ENCODE measurements around the gene TUBG2. TPM values are rescaled to one million over a fixed set of nuclear protein-coding genes. Genes with fewer than 3 reads are reported as not detected.
A peak's percentile ranks its signal among the peaks of the same experiment; 100 is the strongest.

TUBG2 gene
- total RNA-seq, 2 experiments from 2014 or later: 7.5 TPM

- peaks cover 52% of the 10 kb centered on the region for H3K4me1 Mint-ChIP-seq (ENCODE audit: low read depth)
- peak overlapping the region; percentile 76 for H3K27ac Mint-ChIP-seq
- POLR2A ChIA-PET: interaction anchor here (0.7 to 1.7 kb wide), 9 partner anchors 14 to 638 kb away, joined by 3 to 6 read pairs (median 5); partner anchors contain the start of gene RPL27
- CTCF ChIA-PET: interaction anchor here (0.9 to 3.2 kb wide), 7 partner anchors 9 to 110 kb away, joined by 3 to 18 read pairs (median 3); partner anchors contain the start of genes PSMC3IP, RETREG3 and TUBG1
- TF ChIP-seq CTCF (IDR thresholded peaks at IDR 0.05): no peak
- H3K27me3 Mint-ChIP-seq: peaks cover 45% of the 10 kb centered on the region
- DNase-seq (peak; percentile 81), ATAC-seq (peak; percentile 15)
- intact Hi-C loops (cut with micrococcal nuclease): loop anchor here (5.0 kb wide), 1 partner anchor 101 kb away; the partner anchor contains the start of gene PSMC3IP
- H3K36me3 Mint-ChIP-seq (ENCODE audit: low read depth): no peaks in the 10 kb centered on the region
- H3K9me3 Mint-ChIP-seq: no peaks in the 10 kb centered on the region
- H3K4me3 Mint-ChIP-seq: peak overlapping the region; percentile 71
Observed at GRCh38 chr17:42677921-42678781, 19.1 kb downstream of the TUBG2 start.

GRCh38 chr17:42678951-42679491, 19.9 kb downstream of the TUBG2 start:
- intact Hi-C loops (cut with micrococcal nuclease): loop anchor here (5.0 kb wide), 1 partner anchor 102 kb away; the partner anchor contains the start of gene PSMC3IP
- H3K9me3 Mint-ChIP-seq: no peaks in the 10 kb centered on the region
- H3K4me1 Mint-ChIP-seq (ENCODE audit: low read depth): peaks cover 55% of the 10 kb centered on the region
- no peaks in the 10 kb centered on the region for H3K36me3 Mint-ChIP-seq (ENCODE audit: low read depth)
- ChIA-PET POLR2A (interaction anchor here (0.9 to 1.9 kb wide), 9 partner anchors 8 to 319 kb away, joined by 3 to 7 read pairs (median 4); partner anchors contain the start of genes NAGLU and RPL27), CTCF (interaction anchor here (0.9 to 3.2 kb wide), 7 partner anchors 9 to 111 kb away, joined by 3 to 39 read pairs (median 3); partner anchors contain the start of genes PSMC3IP, RETREG3 and TUBG1)
- peak overlapping the region; percentile 85 for H3K27ac Mint-ChIP-seq
- H3K27me3 Mint-ChIP-seq: peaks cover 51% of the 10 kb centered on the region
- ATAC-seq: peak; percentile 13
- TF ChIP-seq CTCF (IDR thresholded peaks at IDR 0.05): no peak
- peak; percentile 73 for DNase-seq
- H3K4me3 Mint-ChIP-seq: peak overlapping the region; percentile 71

GRCh38 chr17:42679492-42680330, 20.6 kb downstream of the TUBG2 start:
- peak overlapping the region; percentile 85 for H3K27ac Mint-ChIP-seq
- H3K4me1 Mint-ChIP-seq (ENCODE audit: low read depth): peaks cover 51% of the 10 kb centered on the region
- ATAC-seq (peak; percentile 29), DNase-seq (peak; percentile 76)
- peak; percentile 91 for TF ChIP-seq CTCF (IDR thresholded peaks at IDR 0.05)
- intact Hi-C loops (cut with micrococcal nuclease): loop anchor here (5.0 kb wide), 1 partner anchor 102 kb away; the partner anchor contains the start of gene PSMC3IP
- no peaks in the 10 kb centered on the region for H3K36me3 Mint-ChIP-seq (ENCODE audit: low read depth)
- H3K27me3 Mint-ChIP-seq: peaks cover 49% of the 10 kb centered on the region
- ChIA-PET CTCF (interaction anchor here (0.8 to 3.2 kb wide), 11 partner anchors 10 to 111 kb away, joined by 3 to 39 read pairs (median 3); partner anchors contain the start of genes PSMC3IP, RETREG3 and TUBG1), POLR2A (interaction anchor here (0.9 to 1.9 kb wide), 9 partner anchors 9 to 319 kb away, joined by 3 to 7 read pairs (median 4); partner anchors contain the start of genes NAGLU and RPL27)
- H3K9me3 Mint-ChIP-seq: no peaks in the 10 kb centered on the region
- peak overlapping the region; percentile 71 for H3K4me3 Mint-ChIP-seq

- ChIA-PET POLR2A (interaction anchor here (1.9 kb wide), 1 partner anchor 102 kb away, joined by 7 read pairs; no protein-coding TSS in a partner anchor), CTCF (interaction anchor here (0.6 to 3.2 kb wide), 10 partner anchors 9 to 141 kb away, joined by 3 to 39 read pairs (median 3); partner anchors contain the start of gene PSMC3IP)
- Mint-ChIP-seq H3K4me1 (ENCODE audit: low read depth) (peaks cover 51% of the 10 kb centered on the region), H3K4me3 (peak overlapping the region; percentile 53), H3K9me3 (no peaks in the 10 kb centered on the region), H3K27me3 (peaks cover 43% of the 10 kb centered on the region), H3K27ac (no peak overlapping the region), H3K36me3 (ENCODE audit: low read depth) (no peaks in the 10 kb centered on the region)
- no peak for DNase-seq
- intact Hi-C loops (cut with micrococcal nuclease): no loop called here
- ATAC-seq: no peak
- no peak for TF ChIP-seq CTCF (IDR thresholded peaks at IDR 0.05)
Observed at GRCh38 chr17:42680331-42680808, 21.3 kb downstream of the TUBG2 start.

All from activated CD8-positive, alpha-beta T cell treated with anti-CD3 and anti-CD28 coated beads for 36 hours (primary cell).